Ectodermal cell (in vitro differentiated cells): Measurements from ENCODE around the gene PHF12. TPM values are rescaled to one million over a fixed set of nuclear protein-coding genes. Genes with fewer than 3 reads are reported as not detected.

Source experiments
- H3K27ac ChIP-seq: 2 replicates; pipeline ENCODE4 v1.7.0; 2013; ENCODE audit warnings: mild to moderate bottlenecking, low read depth, low read length; ENCODE audit not compliant: insufficient read depth, poor library complexity, severe bottlenecking
- H3K27me3 ChIP-seq: 2 replicates; pipeline ENCODE4 v1.7.0; 2013; ENCODE audit warnings: mild to moderate bottlenecking, low read length; ENCODE audit not compliant: insufficient read depth, control insufficient read depth, poor library complexity, severe bottlenecking
- H3K36me3 ChIP-seq: one replicate; pipeline ENCODE4 v1.7.0; 2013; ENCODE audit warnings: low read length; ENCODE audit not compliant: control insufficient read depth, insufficient read depth
- H3K4me1 ChIP-seq: one replicate; pipeline ENCODE4 v1.7.0; 2013; ENCODE audit warnings: low read length; ENCODE audit not compliant: control insufficient read depth, insufficient read depth
- H3K4me3 ChIP-seq: 2 replicates; pipeline ENCODE4 v1.7.0; 2013; ENCODE audit warnings: low read depth, low read length, control low read depth; ENCODE audit not compliant: insufficient read depth
- H3K9me3 ChIP-seq: 2 replicates; pipeline ENCODE4 v1.7.0; 2013; ENCODE audit warnings: mild to moderate bottlenecking, low read length, moderate library complexity; ENCODE audit not compliant: control insufficient read depth
- WGBS, 2 experiments: methylation state at CpG; one replicate each; pipeline ENCODE4 v1.1.7; 2013; ENCODE audit warnings: missing lambda C conversion rate in 2 of 2; 5-methylcytosine and 5-hydroxymethylcytosine counted together
- polyA plus RNA-seq, 4 experiments: library from polyadenylated mRNA; stranded (reverse); fragments of 50-300 nt; gene quantifications; one replicate each; pipeline ENCODE4 v1.2.3, GENCODE V29; 2013

Gene PHF12
- polyA plus RNA-seq (2013, experiment 1 of 4), result 48.0 TPM
- polyA plus RNA-seq (2013, experiment 2 of 4), result 58.4 TPM
- 43.1 TPM for polyA plus RNA-seq (2013, experiment 3 of 4)
- polyA plus RNA-seq (2013, experiment 4 of 4), result 45.3 TPM

DNA sequence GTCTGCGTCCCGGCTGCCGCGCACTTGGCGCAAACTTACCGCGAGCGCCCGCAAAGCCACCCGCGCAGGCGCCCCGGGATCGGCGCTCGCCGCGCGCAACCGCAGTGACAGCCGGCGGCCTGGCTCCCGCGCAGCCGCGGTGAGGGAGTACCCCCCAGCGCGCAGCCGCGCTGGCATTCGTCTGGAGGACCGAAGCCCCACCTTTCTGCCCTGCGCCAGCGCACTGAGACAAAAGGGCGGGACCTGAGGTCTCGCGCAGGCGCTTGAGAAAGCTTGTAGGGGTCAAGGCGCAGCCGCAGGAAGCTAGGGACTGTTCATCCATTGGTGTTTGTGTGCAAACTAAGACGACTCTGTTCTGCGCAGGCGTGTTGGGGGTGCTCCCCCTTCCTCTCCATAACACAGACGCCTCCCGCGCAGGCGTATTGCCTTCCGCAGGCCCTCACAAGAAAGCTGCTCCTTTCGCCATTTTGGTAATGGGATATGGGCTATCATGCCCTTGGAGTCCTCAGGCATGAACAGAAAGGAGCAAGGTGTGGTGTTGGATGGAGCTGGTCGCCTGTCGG, at the start of gene PHF12:
Gene PHF12 (minus strand): TSS at position 91 of the 563 bp plus-strand sequence. CDS start 558 bp downstream, outside the sequence.
- Histone ChIP-seq H3K4me3 (peak within 1 kb of the TSS; percentile 95), H3K36me3 (no peaks in the 10 kb centered on the region), H3K27ac (peak within 1 kb of the TSS; percentile 94), H3K27me3 (no peaks in the 10 kb centered on the region), H3K4me1 (peaks cover 15% of the 10 kb centered on the region), H3K9me3 (no peaks in the 10 kb centered on the region)
- 0% methylated on average over 51 of the region's 51 CpGs for WGBS, 2 experiments

DNA sequence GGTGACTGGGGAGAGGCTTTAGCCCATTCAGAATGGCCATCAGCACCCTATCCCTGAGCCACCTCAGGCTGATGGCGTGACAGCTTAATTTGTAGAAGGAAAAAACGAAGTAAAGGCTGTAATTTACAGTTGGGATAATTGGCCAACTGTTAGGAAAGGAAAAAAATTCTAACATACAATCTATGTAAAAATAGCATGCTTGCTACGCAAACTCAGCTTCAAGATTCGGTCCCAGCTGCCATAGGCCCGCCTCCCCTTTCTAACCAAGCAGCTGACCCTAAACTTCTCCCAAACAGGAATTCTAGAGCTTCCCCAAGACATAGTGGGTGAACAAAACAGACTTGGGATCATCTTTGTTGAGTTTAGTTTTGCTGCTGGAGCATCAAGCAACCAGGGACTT, 49.7 kb upstream of the PHF12 start:
- Histone ChIP-seq H3K27me3 (peaks cover 30% of the 10 kb centered on the region), H3K9me3 (no peaks in the 10 kb centered on the region), H3K4me1 (peaks cover 44% of the 10 kb centered on the region), H3K36me3 (no peaks in the 10 kb centered on the region), H3K4me3 (no peak overlapping the region), H3K27ac (no peak overlapping the region)
- 94 to 98% methylated on average over 5 of the region's 5 CpGs for WGBS, 2 experiments

DNA sequence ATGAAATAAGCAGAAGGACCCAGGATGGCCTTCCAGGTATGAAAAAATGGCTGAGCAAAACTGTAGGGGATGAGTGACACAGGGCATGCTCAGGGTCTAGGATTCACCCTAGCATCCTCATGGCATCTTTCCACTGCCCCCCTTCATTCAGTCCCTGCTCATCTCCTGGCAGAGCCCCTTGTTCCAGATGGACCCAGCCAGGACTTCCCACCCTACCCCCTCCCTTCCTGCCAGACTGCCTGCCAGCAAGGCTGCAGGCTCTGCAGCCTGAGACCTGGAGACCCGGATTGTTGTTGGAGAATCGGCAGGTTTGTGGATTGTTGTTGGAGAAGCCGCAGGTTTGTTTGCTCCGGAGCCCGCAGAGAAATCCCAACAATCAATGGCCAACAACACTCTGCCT, 47.9 kb upstream of the PHF12 start:
- Histone ChIP-seq H3K4me1 (peaks cover 34% of the 10 kb centered on the region), H3K9me3 (no peaks in the 10 kb centered on the region), H3K4me3 (no peak overlapping the region), H3K27me3 (peaks cover 13% of the 10 kb centered on the region), H3K36me3 (no peaks in the 10 kb centered on the region), H3K27ac (no peak overlapping the region)
- WGBS, 2 experiments, result 72 to 82% methylated on average over 5 of the region's 5 CpGs

DNA sequence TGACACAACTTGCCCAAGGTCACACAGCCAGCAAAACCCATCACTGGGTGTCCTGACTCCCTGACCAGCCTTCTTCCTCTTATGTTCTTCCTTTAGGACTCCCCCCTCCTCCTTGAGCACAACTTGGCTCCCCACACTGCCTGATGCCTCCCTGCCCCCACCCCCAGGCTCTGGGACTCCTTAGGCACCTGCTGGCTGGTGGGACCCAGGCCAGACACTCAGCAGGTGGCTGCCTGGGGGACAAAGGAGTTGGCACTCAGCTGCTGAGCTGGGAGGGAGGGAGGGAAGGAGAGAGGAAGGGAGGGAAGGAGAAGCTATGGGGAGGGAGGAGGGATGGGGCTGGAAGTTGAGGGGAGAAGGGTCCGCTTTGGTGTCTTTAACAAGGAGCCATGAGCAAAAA, 46.5 kb upstream of the PHF12 start:
- no peaks in the 10 kb centered on the region for H3K36me3 ChIP-seq
- WGBS, 2 experiments, result 88 to 98% methylated on average over 1 of the region's 1 CpG
- H3K27me3 ChIP-seq, result no peaks in the 10 kb centered on the region
- no peak overlapping the region for H3K27ac ChIP-seq
- H3K4me3 ChIP-seq, result no peak overlapping the region
- H3K9me3 ChIP-seq, result no peaks in the 10 kb centered on the region
- peaks cover 30% of the 10 kb centered on the region for H3K4me1 ChIP-seq

DNA sequence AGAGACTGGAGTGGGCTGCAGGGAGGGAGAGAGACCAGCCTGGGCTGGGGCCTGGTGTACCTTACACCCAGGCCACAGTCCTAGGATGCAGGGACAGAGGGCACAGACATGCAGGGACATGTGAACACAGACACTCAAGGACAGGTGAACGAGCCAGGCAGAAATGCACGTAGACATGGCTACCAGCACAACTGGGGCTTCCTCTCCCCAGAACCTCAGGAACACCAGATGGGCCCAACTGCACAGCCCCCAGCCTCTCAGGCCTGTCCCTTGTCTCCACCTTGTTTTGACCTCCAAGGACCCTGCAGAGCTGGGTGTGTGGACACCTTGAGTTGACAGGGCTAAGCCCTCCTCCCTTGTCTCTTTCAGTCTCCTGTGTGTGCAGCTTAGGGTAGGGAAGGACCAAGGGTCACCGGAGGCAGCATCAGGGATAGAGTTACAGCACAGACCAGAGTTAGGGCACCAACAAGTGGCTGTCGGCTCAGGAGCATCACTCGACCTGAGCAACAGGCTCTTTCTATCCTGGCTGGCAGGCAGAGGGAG, 45.3 kb upstream of the PHF12 start:
- no peaks in the 10 kb centered on the region for H3K9me3 ChIP-seq
- H3K27ac ChIP-seq, result no peak overlapping the region
- H3K4me1 ChIP-seq, result peaks cover 20% of the 10 kb centered on the region
- H3K27me3 ChIP-seq, result no peaks in the 10 kb centered on the region
- no peaks in the 10 kb centered on the region for H3K36me3 ChIP-seq
- WGBS, 2 experiments, result 62 to 67% methylated on average over 5 of the region's 5 CpGs
- no peak overlapping the region for H3K4me3 ChIP-seq

DNA sequence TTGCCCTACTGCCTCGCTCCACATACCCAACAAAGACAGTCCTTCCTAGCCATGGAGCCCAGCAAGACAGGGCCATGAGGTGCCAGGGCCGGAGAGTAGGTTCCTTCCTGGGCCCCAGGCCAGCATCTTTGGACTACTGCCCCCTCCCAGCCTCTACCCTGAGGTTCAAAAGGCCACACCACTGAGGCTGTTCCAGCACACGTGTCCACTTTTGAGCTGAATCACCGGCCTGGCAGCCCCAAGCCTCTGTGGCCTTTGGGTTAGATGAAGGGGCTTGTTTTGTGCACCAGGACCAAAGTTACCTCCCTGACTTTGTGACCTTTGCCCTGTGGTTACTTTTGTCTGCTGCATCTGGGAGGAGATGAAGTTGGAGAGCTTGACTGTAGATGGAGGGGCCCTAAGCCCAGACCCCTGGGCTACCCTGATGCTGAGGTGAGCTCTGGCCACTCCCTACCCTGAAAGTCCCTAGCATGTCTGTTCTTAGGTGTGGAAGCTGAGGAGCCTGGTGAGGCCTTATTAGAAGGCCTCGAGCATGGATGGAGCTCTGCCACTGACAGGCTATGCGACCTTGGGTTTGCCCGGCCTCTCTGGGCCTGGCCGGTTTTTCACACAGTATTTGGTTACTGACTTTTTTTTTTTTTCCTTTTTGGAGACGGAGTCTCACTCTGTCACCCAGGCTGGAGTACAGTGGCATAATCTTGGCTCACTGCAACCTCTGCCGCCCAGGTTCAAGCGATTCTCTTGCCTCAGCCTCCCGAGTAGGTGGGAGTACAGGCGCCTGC, 42.5 kb upstream of the PHF12 start:
- H3K4me3 ChIP-seq, result no peak overlapping the region
- no peaks in the 10 kb centered on the region for H3K27me3 ChIP-seq
- H3K4me1 ChIP-seq, result peaks cover 19% of the 10 kb centered on the region
- H3K27ac ChIP-seq, result no peak overlapping the region
- H3K9me3 ChIP-seq, result no peaks in the 10 kb centered on the region
- no peaks in the 10 kb centered on the region for H3K36me3 ChIP-seq
- 94% methylated on average over 13 of the region's 13 CpGs for WGBS, 2 experiments

DNA sequence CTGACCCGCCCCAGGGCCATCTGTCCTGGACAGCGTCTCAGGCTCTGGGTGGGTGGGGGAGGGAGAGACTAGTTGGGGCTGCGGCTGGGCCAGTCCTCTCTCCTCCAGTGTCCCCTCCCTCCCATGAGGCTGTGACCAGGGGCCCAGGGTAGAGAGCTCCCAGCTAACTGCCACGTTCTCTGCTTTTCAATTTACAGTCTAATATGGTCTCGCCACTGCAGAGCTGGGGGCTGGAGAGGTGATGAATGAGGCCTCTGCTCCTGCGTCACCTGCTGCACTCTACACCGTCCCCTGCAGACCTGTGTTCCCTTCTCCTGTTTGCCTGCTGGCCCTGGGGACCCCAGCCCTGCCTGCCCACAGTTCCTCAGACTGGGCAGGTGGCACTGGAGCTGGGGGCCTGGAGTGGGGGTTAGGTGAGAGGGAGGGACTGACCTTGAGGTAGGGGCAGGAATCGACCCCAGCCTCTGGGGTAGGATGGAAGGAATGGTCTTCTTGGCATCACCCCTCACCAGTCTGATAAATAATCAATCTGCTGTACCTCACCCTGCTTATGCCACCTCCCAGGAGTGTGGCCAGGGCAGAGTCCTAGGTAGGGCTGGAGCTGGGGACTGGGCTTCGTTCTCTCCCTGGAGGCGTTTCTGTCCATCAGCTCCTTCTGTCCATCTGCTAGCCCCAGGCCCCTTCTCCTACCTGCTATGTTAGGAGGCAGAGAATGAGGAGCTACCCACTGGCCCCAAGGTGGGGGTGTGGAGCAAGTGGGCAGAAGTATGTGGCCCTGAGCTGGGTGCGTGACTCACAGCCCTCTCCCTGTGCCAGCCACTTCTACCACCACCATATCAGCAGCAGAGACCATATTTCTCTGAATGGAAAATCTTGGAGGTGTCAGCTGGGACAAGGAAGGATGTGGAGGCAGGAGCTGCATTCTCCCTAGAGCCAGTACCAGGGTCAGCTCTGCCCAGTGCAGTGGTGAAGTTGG, 41.6 kb upstream of the PHF12 start:
- no peaks in the 10 kb centered on the region for H3K36me3 ChIP-seq
- H3K9me3 ChIP-seq, result no peaks in the 10 kb centered on the region
- 88 to 89% methylated on average over 9 to 11 of the region's 11 CpGs for WGBS, 2 experiments
- no peak overlapping the region for H3K4me3 ChIP-seq
- H3K4me1 ChIP-seq, result peaks cover 18% of the 10 kb centered on the region
- H3K27ac ChIP-seq, result no peak overlapping the region
- H3K27me3 ChIP-seq, result peaks cover 3% of the 10 kb centered on the region

DNA sequence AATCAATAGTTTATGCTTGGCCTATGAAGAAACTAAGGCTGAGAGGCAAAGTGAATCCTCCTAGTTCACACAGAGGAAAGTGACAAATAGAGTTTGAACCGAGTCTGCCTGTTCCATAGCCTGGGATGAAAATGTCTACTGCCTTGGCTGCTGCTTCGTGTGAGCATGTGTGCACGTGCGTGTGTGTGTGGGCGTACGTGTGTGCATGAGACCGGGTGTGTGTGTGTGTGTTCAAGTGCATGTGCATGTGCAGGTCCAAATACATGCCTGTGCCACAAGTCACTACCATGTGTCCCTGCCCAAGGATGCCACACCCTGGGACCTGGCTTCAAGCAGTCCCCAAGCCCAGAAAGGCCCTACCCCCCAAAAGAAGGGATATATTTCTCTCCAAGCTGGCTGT, 40.9 kb upstream of the PHF12 start:
- H3K27me3 ChIP-seq, result peaks cover 3% of the 10 kb centered on the region
- H3K27ac ChIP-seq, result no peak overlapping the region
- no peaks in the 10 kb centered on the region for H3K36me3 ChIP-seq
- no peaks in the 10 kb centered on the region for H3K9me3 ChIP-seq
- 90 to 94% methylated on average over 7 of the region's 7 CpGs for WGBS, 2 experiments
- H3K4me3 ChIP-seq, result no peak overlapping the region
- H3K4me1 ChIP-seq, result peaks cover 17% of the 10 kb centered on the region

DNA sequence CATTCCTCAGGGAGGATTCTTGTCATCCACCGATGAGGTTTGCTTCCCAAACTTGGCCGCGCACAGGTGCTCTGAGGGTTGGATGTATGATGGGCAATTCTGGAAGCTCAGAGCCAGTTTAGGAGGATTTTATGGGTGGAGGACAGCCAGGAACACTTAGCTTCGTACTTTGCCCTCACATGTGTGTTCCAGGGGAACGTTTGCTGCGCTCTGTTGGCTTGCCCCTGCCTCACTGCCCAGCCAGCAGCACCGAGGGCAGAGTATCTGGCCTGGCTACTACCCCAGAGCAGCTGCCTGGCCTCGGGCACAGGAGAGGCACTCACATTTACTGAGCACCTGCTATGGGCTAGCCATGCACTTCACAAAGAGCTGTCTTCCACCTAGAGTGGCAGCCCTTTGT, 40.5 kb upstream of the PHF12 start:
- H3K27me3 ChIP-seq, result peaks cover 3% of the 10 kb centered on the region
- no peak overlapping the region for H3K4me3 ChIP-seq
- H3K9me3 ChIP-seq, result no peaks in the 10 kb centered on the region
- no peaks in the 10 kb centered on the region for H3K36me3 ChIP-seq
- no peak overlapping the region for H3K27ac ChIP-seq
- WGBS, 2 experiments, result 92 to 93% methylated on average over 8 of the region's 8 CpGs
- H3K4me1 ChIP-seq, result peaks cover 17% of the 10 kb centered on the region
